H1 (cell line): ENCODE results near the gene ZNF33B.

Source experiments
- EZH2 ChIP-seq: fragments of 200-600 bp; sonication (generic); IDR thresholded peaks from 2 replicates; pipeline ENCODE4 v1.7.1; 2012; ENCODE audit warnings: low read depth, mild to moderate bottlenecking, moderate library complexity, low read length, inconsistent platforms; ENCODE audit not compliant: severe bottlenecking
- MAX ChIP-seq: IDR thresholded peaks from 2 replicates; pipeline ENCODE4 v1.6.1; 2012; ENCODE audit warnings: inconsistent platforms
- POLR2A ChIP-seq, 2 experiments: IDR thresholded peaks; 1 replicate in 1 of 2; 2 replicates in 1 of 2; pipeline ENCODE4 v1.6.1; 2011; ENCODE audit warnings: low read depth in 2 of 2, low read length in 2 of 2, mild to moderate bottlenecking in 2 of 2; ENCODE audit errors: control extremely low read depth in 1 of 2

DNA sequence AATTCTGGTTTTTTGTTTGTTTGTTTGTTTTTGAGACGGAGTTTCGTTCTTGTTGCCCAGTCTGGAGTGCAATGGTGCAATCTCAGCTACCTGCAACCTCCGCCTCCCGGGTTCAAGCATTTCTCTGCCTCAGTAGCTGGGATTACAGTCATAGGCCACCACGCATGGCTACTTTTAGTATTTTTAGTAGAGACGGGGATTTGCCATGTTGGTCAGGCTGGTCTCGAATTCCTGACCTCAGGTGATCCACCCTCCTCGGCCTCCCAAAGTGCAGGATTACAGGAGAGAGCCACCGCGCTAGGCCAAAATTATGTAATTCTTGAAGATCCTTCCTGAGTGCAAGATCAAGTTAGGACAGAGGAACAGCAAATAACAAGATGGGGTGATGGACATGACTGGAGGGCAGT is 719 bp downstream of the ZNF33B start:
- TF ChIP-seq EZH2 (no peak), MAX (no peak), POLR2A (IDR thresholded peaks at IDR 0.05; ENCODE audit: control extremely low read depth in 1 of 2, low read depth in 2 of 2, low read length in 2 of 2) (no peak)
